ENCODE measurements around the gene CALHM3. TPM values are rescaled to one million over a fixed set of nuclear protein-coding genes. Genes with fewer than 3 reads are reported as not detected.

CALHM3 gene
- total and polyA plus RNA-seq, 2 experiments from 2014 or later = 0.14 to 0.19 TPM

- TF ChIP-seq REST (IDR thresholded peaks at IDR 0.05; ENCODE audit: unreplicated experiment) (no peak), ZNF114 (CRISPR knock-in tag; IDR thresholded peaks at IDR 0.05) (no peak), ZNF331 (CRISPR knock-in tag; IDR thresholded peaks at IDR 0.05; ENCODE audit: low read depth) (no peak), JUNB (IDR thresholded peaks at IDR 0.05; ENCODE audit: unreplicated experiment) (no peak), STAT1 (IDR thresholded peaks at IDR 0.05; ENCODE audit: unreplicated experiment) (no peak), EZH2phosphoT487 (IDR thresholded peaks at IDR 0.05; ENCODE audit: unreplicated experiment) (no peak)
Observed at GRCh38 chr10:103499881-103500280, 20.8 kb upstream of the CALHM3 start (continued).

- Histone ChIP-seq H3K36me3 (ENCODE audit: insufficient read depth) (no peaks in the 10 kb centered on the region), H3F3A (replicated peaks; ENCODE audit: low read depth) (no peaks in the 10 kb centered on the region; the same call in 1 of the 2 replicates), H3K27ac (ENCODE audit: low read depth) (no peak overlapping the region), H3K4me1 (ENCODE audit: insufficient read depth) (no peaks in the 10 kb centered on the region; the same call in 1 of the 2 replicates), H3K4me3 (no peak overlapping the region), H3K27me3 (ENCODE audit: insufficient read depth) (peaks cover 34% of the 10 kb centered on the region), H3K79me2 (replicated peaks; ENCODE audit: insufficient read depth) (no peaks in the 10 kb centered on the region), H2AFZ (no peak overlapping the region), H4K20me1 (replicated peaks; ENCODE audit: insufficient read depth) (no peaks in the 10 kb centered on the region), H3K9me2 (ENCODE audit: insufficient read depth) (no peaks in the 10 kb centered on the region), H3K4me2 (no peak overlapping the region)
- H3K9me3 Mint-ChIP-seq = no peaks in the 10 kb centered on the region; the same call in 2 of the 3 replicates
- ATAC-seq (no peak), DNase-seq (ENCODE audit: low spot score) (no peak)
- no peak overlapping the region for H3K4me3 Mint-ChIP-seq
- TF ChIP-seq EZH2phosphoT487 (IDR thresholded peaks at IDR 0.05; ENCODE audit: unreplicated experiment) (no peak), ZNF331 (CRISPR knock-in tag; IDR thresholded peaks at IDR 0.05; ENCODE audit: low read depth) (no peak), REST (IDR thresholded peaks at IDR 0.05; ENCODE audit: unreplicated experiment) (no peak), NANOG (IDR thresholded peaks at IDR 0.05; ENCODE audit: borderline replicate concordance) (no peak), ZNF462 (CRISPR knock-in tag; IDR thresholded peaks at IDR 0.05) (no peak)
- peaks cover 15% of the 10 kb centered on the region for H3K27me3 Mint-ChIP-seq (ENCODE audit: insufficient read depth, low read depth, poor library complexity)
- H3K36me3 Mint-ChIP-seq (ENCODE audit: low read depth) = no peaks in the 10 kb centered on the region
- H3K27ac Mint-ChIP-seq = no peak overlapping the region
- peaks cover 8% of the 10 kb centered on the region; the same call in 2 of the 3 replicates for H3K4me1 Mint-ChIP-seq
Observed at GRCh38 chr10:103498936-103499638, 20.0 kb upstream of the CALHM3 start.

Data from GM23338 (cell line).